ENCODE results near the gene RBM48. TPM values are rescaled to one million over a fixed set of nuclear protein-coding genes. Genes with fewer than 3 reads are reported as not detected.

The RBM48 gene
- total and polyA plus RNA-seq, 2 of the 8 experiments (the other 6 are each of a cell fraction or from before 2014, with no cell fraction given), result 4.3 to 8.6 TPM

- H3K79me1 ChIP-seq (ENCODE audit: low read depth, low read length), result no peaks in the 10 kb centered on the region
- no peak overlapping the region for H4K8ac ChIP-seq (ENCODE audit: extremely low read depth, insufficient read depth, low read length)
- ChIA-PET CTCF (ENCODE audit: partially characterized antibody) (interaction anchor here (0.5 kb wide), 2 partner anchors 93 to 153 kb away, joined by 3 to 5 read pairs; no protein-coding TSS in a partner anchor), POLR2A (ENCODE audit: partially characterized antibody) (interaction anchor here (1.5 kb wide), 1 partner anchor 22 kb away, joined by 3 read pairs; no protein-coding TSS in a partner anchor)
- no peak overlapping the region for H3K4ac ChIP-seq (replicated peaks; ENCODE audit: insufficient read length, low read depth, low read length)
- no peak overlapping the region for H3K14ac ChIP-seq (ENCODE audit: insufficient read length)
- H3K79me2 ChIP-seq (ENCODE audit: control insufficient read depth in 1 of 2, insufficient read depth in 2 of 2, low read length in 2 of 2), result no peaks in the 10 kb centered on the region
- H4K5ac ChIP-seq (ENCODE audit: insufficient read length, low read depth, low read length), result no peak overlapping the region
- no peaks in the 10 kb centered on the region for H4K20me1 ChIP-seq (replicated peaks in 1 of 2; ENCODE audit: control insufficient read depth in 1 of 2, insufficient read depth in 2 of 2, low read length in 2 of 2)
- no peak overlapping the region for H3K56ac ChIP-seq (replicated peaks; ENCODE audit: insufficient read length, low read depth, low read length)
- no peak overlapping the region for H3K18ac ChIP-seq (ENCODE audit: extremely low read depth, low read length)
- H3K27me3 ChIP-seq (replicated peaks in 1 of 4; ENCODE audit: control insufficient read depth in 3 of 4, extremely low read depth in 1 of 4, insufficient read depth in 3 of 4, low read length in 3 of 4), result no peaks in the 10 kb centered on the region
- H2BK120ac ChIP-seq (replicated peaks; ENCODE audit: low read depth, low read length), result no peak overlapping the region
- H2BK12ac ChIP-seq (ENCODE audit: low read depth, low read length), result no peak overlapping the region
- H2BK5ac ChIP-seq (ENCODE audit: low read depth, low read length), result no peak overlapping the region
- no peak overlapping the region for H3K23ac ChIP-seq (ENCODE audit: insufficient read length)
- H4K91ac ChIP-seq (replicated peaks; ENCODE audit: insufficient read length, low read length), result no peak overlapping the region
- no peak overlapping the region for H3K4me2 ChIP-seq (ENCODE audit: insufficient read depth in 1 of 2, low read depth in 2 of 2, low read length in 2 of 2)
- no peak overlapping the region for H2BK15ac ChIP-seq (ENCODE audit: low read length)
- no peaks in the 10 kb centered on the region for H3K23me2 ChIP-seq (ENCODE audit: low read depth, low read length)
- no peak overlapping the region for H3K4me3 ChIP-seq (ENCODE audit: extremely low read depth in 1 of 4, insufficient read depth in 2 of 4, low read depth in 3 of 4, low read length in 4 of 4)
- no peak overlapping the region for H2AK5ac ChIP-seq (ENCODE audit: low read depth, low read length)
- H3K27ac ChIP-seq (ENCODE audit: low read depth, low read length), result no peak overlapping the region
- no peak overlapping the region for H2AFZ ChIP-seq (ENCODE audit: low read length)
- DNase-seq (ENCODE audit: low read depth in 1 of 2, low spot score in 2 of 2) (no peak), FAIRE-seq (no peak)
- no peaks in the 10 kb centered on the region for H3K9me3 ChIP-seq (ENCODE audit: insufficient read depth in 2 of 2, low read depth in 1 of 2, low read length in 1 of 2)
- H3K36me3 ChIP-seq (ENCODE audit: control insufficient read depth in 2 of 4, insufficient read depth in 4 of 4, low read length in 3 of 4), result peaks cover 0 to 42% (median 6%) of the 10 kb centered on the region in 4 experiments; a peak in 5 of 8 replicates
- no peak overlapping the region for H2BK20ac ChIP-seq (ENCODE audit: low read length)
- no peaks in the 10 kb centered on the region for H3K4me1 ChIP-seq (replicated peaks in 1 of 4; ENCODE audit: control insufficient read depth in 3 of 4, insufficient read depth in 4 of 4, low read length in 3 of 4)
- H3K9ac ChIP-seq (replicated peaks in 1 of 4; ENCODE audit: extremely low read depth in 1 of 4, low read depth in 3 of 4, low read length in 3 of 4), result no peak overlapping the region
- TF ChIP-seq RNF2 (IDR thresholded peaks at IDR 0.05; ENCODE audit: borderline replicate concordance, low read depth, low read length, missing control alignments, poor library complexity, severe bottlenecking) (no peak), JUND (IDR thresholded peaks at IDR 0.05; ENCODE audit: low read length) (no peak)
Measured at GRCh38 chr7:92560602-92561001, 32.0 kb downstream of the RBM48 start.

Measured in H1 (cell line).